ENCODE data around the gene ATRNL1. TPM values are rescaled to one million over a fixed set of nuclear protein-coding genes. Genes with fewer than 3 reads are reported as not detected.

The ATRNL1 gene
- polyA plus RNA-seq, 3 donors: not detected

- Histone ChIP-seq H3K4me2 (replicated peaks; ENCODE audit: extremely low read depth, low read length, poor library complexity, severe bottlenecking) (no peak overlapping the region), H2AFZ (ENCODE audit: insufficient read depth, low read depth, low read length, poor library complexity, severe bottlenecking) (no peak overlapping the region), H3K9ac (ENCODE audit: insufficient read depth, low read length, poor library complexity, severe bottlenecking) (no peak overlapping the region), H3K36me3 (replicated peaks in 1 of 2; ENCODE audit: control insufficient read depth in 1 of 2, insufficient read depth in 2 of 2, low read length in 2 of 2) (no peaks in the 10 kb centered on the region), H3K27me3 (ENCODE audit: control insufficient read depth in 2 of 2, insufficient read depth in 2 of 2, low read length in 2 of 2) (no peaks in the 10 kb centered on the region), H3K27ac (ENCODE audit: low read depth in 1 of 2, low read length in 2 of 2) (no peak overlapping the region), H3K79me2 (ENCODE audit: insufficient read depth, low read length) (no peaks in the 10 kb centered on the region), H3K4me1 (ENCODE audit: control insufficient read depth in 1 of 2, insufficient read depth in 2 of 2, low read length in 2 of 2) (no peaks in the 10 kb centered on the region), H4K20me1 (ENCODE audit: insufficient read depth, low read length) (no peaks in the 10 kb centered on the region), H3K9me3 (replicated peaks in 1 of 2; ENCODE audit: control insufficient read depth in 1 of 2, insufficient read depth in 1 of 2, low read length in 2 of 2) (no peaks in the 10 kb centered on the region), H3K4me3 (replicated peaks in 1 of 3; ENCODE audit: low read depth in 2 of 3, low read length in 3 of 3) (no peak overlapping the region)
- TF ChIP-seq CTCF (IDR thresholded peaks at IDR 0.05): no peak
- Mint-ChIP-seq H3K9me3 (no peaks in the 10 kb centered on the region), H3K27ac (no peak overlapping the region), H3K4me3 (no peak overlapping the region), H3K36me3 (no peaks in the 10 kb centered on the region), H3K4me1 (no peaks in the 10 kb centered on the region), H3K27me3 (ENCODE audit: low read depth in 3 of 3) (no peaks in the 10 kb centered on the region)
- 92% methylated on average over 1 of the region's 2 CpGs for WGBS (ENCODE audit: insufficient coverage)
- no peak for DNase-seq
- intact Hi-C loops (cut with micrococcal nuclease): no loop called here
Measured at GRCh38 chr10:115441907-115442545, 348.9 kb downstream of the ATRNL1 start.

DNA sequence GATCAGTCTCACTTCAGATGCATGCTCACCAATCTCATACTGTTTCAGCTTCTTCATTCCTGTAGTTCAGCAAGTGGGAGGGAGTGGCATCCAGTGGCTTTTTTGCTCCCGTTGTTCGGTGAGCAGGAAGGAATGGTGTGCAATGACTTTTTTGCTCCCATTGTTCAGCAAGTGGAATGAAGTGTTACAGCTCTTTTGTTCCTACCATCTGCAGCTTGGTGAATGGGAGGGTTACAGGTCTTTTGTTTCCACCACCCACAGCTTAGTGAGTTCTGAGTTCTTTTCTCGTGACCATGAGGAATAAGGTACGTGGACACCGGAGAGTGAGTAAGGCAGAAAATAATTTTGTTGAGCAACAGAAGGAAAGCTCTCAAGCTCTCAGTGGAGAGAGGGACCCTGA is 363.6 kb downstream of the ATRNL1 start:
- intact Hi-C loops (cut with micrococcal nuclease): no loop called here
- Histone ChIP-seq H3K4me2 (replicated peaks; ENCODE audit: extremely low read depth, low read length, poor library complexity, severe bottlenecking) (no peak overlapping the region), H3K79me2 (ENCODE audit: insufficient read depth, low read length) (no peaks in the 10 kb centered on the region), H3K4me3 (replicated peaks in 1 of 3; ENCODE audit: low read depth in 2 of 3, low read length in 3 of 3) (no peak overlapping the region), H3K4me1 (ENCODE audit: control insufficient read depth in 1 of 2, insufficient read depth in 2 of 2, low read length in 2 of 2) (no peaks in the 10 kb centered on the region), H3K9me3 (replicated peaks in 1 of 2; ENCODE audit: control insufficient read depth in 1 of 2, insufficient read depth in 1 of 2, low read length in 2 of 2) (peaks cover 5 to 7% of the 10 kb centered on the region in 2 donors), H3K9ac (ENCODE audit: insufficient read depth, low read length, poor library complexity, severe bottlenecking) (no peak overlapping the region), H3K36me3 (replicated peaks in 1 of 2; ENCODE audit: control insufficient read depth in 1 of 2, insufficient read depth in 2 of 2, low read length in 2 of 2) (no peaks in the 10 kb centered on the region), H3K27ac (ENCODE audit: low read depth in 1 of 2, low read length in 2 of 2) (no peak overlapping the region), H2AFZ (ENCODE audit: insufficient read depth, low read depth, low read length, poor library complexity, severe bottlenecking) (no peak overlapping the region), H3K27me3 (ENCODE audit: control insufficient read depth in 2 of 2, insufficient read depth in 2 of 2, low read length in 2 of 2) (no peaks in the 10 kb centered on the region), H4K20me1 (ENCODE audit: insufficient read depth, low read length) (no peaks in the 10 kb centered on the region)
- no peak for DNase-seq
- no peaks in the 10 kb centered on the region for H3K4me1 Mint-ChIP-seq
- H3K9me3 Mint-ChIP-seq: peaks cover 0 to 12% (median 2%) of the 10 kb centered on the region in 7 donors
- TF ChIP-seq CTCF (IDR thresholded peaks at IDR 0.05): no peak
- peaks cover 0 to 2% (median 2%) of the 10 kb centered on the region in 3 donors for H3K27me3 Mint-ChIP-seq (ENCODE audit: low read depth in 3 of 3)
- 100% methylated on average over 3 of the region's 5 CpGs for WGBS (ENCODE audit: insufficient coverage)
- no peaks in the 10 kb centered on the region for H3K36me3 Mint-ChIP-seq
- no peak overlapping the region for H3K4me3 Mint-ChIP-seq
- H3K27ac Mint-ChIP-seq: no peak overlapping the region

Data from CD14-positive monocyte (primary cell).